ENCODE results near the gene MIGA2. TPM values are rescaled to one million over a fixed set of nuclear protein-coding genes. Genes with fewer than 3 reads are reported as not detected.
"Not testable (repeated sequence)": the region's sequence is repeated elsewhere in the genome, so short reads cannot be mapped to it uniquely, and the experiment has no call there.

MIGA2 gene
- total RNA-seq, 1 donor from 2014 or later, result 38.3 TPM

- Mint-ChIP-seq H3K27me3 (ENCODE audit: low read depth) (peaks cover 3% of the 10 kb centered on the region), H3K9me3 (no peaks in the 10 kb centered on the region), H3K27ac (ENCODE audit: unreplicated experiment) (no peak overlapping the region), H3K4me3 (no peak overlapping the region), H3K36me3 (ENCODE audit: low read depth) (peaks cover 44% of the 10 kb centered on the region), H3K4me1 (no peaks in the 10 kb centered on the region)
- DNase-seq (ENCODE audit: low read depth, low spot score), result no peak
- TF ChIP-seq CTCF (conservative IDR thresholded peaks at IDR 0.05), result no peak
These were observed 38.0 kb upstream of the MIGA2 start for GRCh38 chr9:128998462-128998861.

GRCh38 chr9:128999581-129000206, 36.7 kb upstream of the MIGA2 start:
- Mint-ChIP-seq H3K9me3 (no peaks in the 10 kb centered on the region), H3K4me3 (peak overlapping the region; percentile 28), H3K36me3 (ENCODE audit: low read depth) (peaks cover 42% of the 10 kb centered on the region), H3K4me1 (no peaks in the 10 kb centered on the region), H3K27me3 (ENCODE audit: low read depth) (peaks cover 3% of the 10 kb centered on the region), H3K27ac (ENCODE audit: unreplicated experiment) (peak overlapping the region; percentile 62)
- no peak for TF ChIP-seq CTCF (conservative IDR thresholded peaks at IDR 0.05)
- no peak for DNase-seq (ENCODE audit: low read depth, low spot score)

GRCh38 chr9:129001504-129002325, 34.7 kb upstream of the MIGA2 start:
- peak overlapping the region; percentile 35 for H3K27ac Mint-ChIP-seq (ENCODE audit: unreplicated experiment)
- H3K4me3 Mint-ChIP-seq, result peak overlapping the region; percentile 44
- no peaks in the 10 kb centered on the region for H3K9me3 Mint-ChIP-seq
- no peak for DNase-seq (ENCODE audit: low read depth, low spot score)
- TF ChIP-seq CTCF (conservative IDR thresholded peaks at IDR 0.05), result no peak
- peaks cover 34% of the 10 kb centered on the region for H3K36me3 Mint-ChIP-seq (ENCODE audit: low read depth)
- peaks cover 3% of the 10 kb centered on the region for H3K4me1 Mint-ChIP-seq
- peaks cover 5% of the 10 kb centered on the region for H3K27me3 Mint-ChIP-seq (ENCODE audit: low read depth)

GRCh38 chr9:129002992-129003391, 33.4 kb upstream of the MIGA2 start:
- no peak overlapping the region for H3K27ac Mint-ChIP-seq (ENCODE audit: unreplicated experiment)
- peaks cover 5% of the 10 kb centered on the region for H3K4me1 Mint-ChIP-seq
- H3K36me3 Mint-ChIP-seq (ENCODE audit: low read depth), result peaks cover 30% of the 10 kb centered on the region
- peaks cover 7% of the 10 kb centered on the region for H3K27me3 Mint-ChIP-seq (ENCODE audit: low read depth)
- H3K9me3 Mint-ChIP-seq, result no peaks in the 10 kb centered on the region
- no peak overlapping the region for H3K4me3 Mint-ChIP-seq
- DNase-seq (ENCODE audit: low read depth, low spot score), result no peak
- no peak for TF ChIP-seq CTCF (conservative IDR thresholded peaks at IDR 0.05)

GRCh38 chr9:129004173-129004572, 32.3 kb upstream of the MIGA2 start:
- not testable (repeated sequence) for DNase-seq (ENCODE audit: low read depth, low spot score); H3K4me1 Mint-ChIP-seq; H3K27ac Mint-ChIP-seq (ENCODE audit: unreplicated experiment); H3K4me3 Mint-ChIP-seq; H3K27me3 Mint-ChIP-seq (ENCODE audit: low read depth); H3K9me3 Mint-ChIP-seq
- H3K36me3 Mint-ChIP-seq (ENCODE audit: low read depth), result peaks cover 28% of the 10 kb centered on the region
